GM19043 (cell line): ENCODE results near the gene AP5B1.

Source experiments
- ATAC-seq: cut with Tn5 transposase; IDR thresholded peaks from one replicate; pipeline ENCODE4 v1.9.1; 2021; ENCODE audit warnings: low read depth; ENCODE audit not compliant: unreplicated experiment

Gene AP5B1

GRCh38 chr11:65780770-65781151 is at the start of gene AP5B1:
Gene AP5B1 (minus strand): TSS chr11:65780976. CDS start chr11:65780591, 385 bp downstream.
- ATAC-seq = peak; percentile 44

GRCh38 chr11:65829459-65829858 is 48.7 kb upstream of the AP5B1 start:
- no peak for ATAC-seq

- no peak for ATAC-seq
Measured at GRCh38 chr11:65826984-65827735, 46.4 kb upstream of the AP5B1 start.

- ATAC-seq = no peak
Measured at GRCh38 chr11:65822776-65823528, 42.2 kb upstream of the AP5B1 start.

GRCh38 chr11:65821107-65821506 is 40.3 kb upstream of the AP5B1 start:
- ATAC-seq = no peak

- peak; percentile 58 for ATAC-seq
Measured at GRCh38 chr11:65817835-65818680, 37.3 kb upstream of the AP5B1 start.

GRCh38 chr11:65817312-65817834 is 36.6 kb upstream of the AP5B1 start:
- no peak for ATAC-seq

GRCh38 chr11:65816696-65817095 is 35.9 kb upstream of the AP5B1 start:
- ATAC-seq = no peak

- no peak for ATAC-seq
Measured at GRCh38 chr11:65814986-65815565, 34.3 kb upstream of the AP5B1 start.

GRCh38 chr11:65814131-65814985 is 33.6 kb upstream of the AP5B1 start:
- no peak for ATAC-seq

GRCh38 chr11:65811764-65812475 is 31.1 kb upstream of the AP5B1 start:
- ATAC-seq = no peak

- no peak for ATAC-seq
Measured at GRCh38 chr11:65810046-65810868, 29.5 kb upstream of the AP5B1 start.

GRCh38 chr11:65809496-65809895 is 28.7 kb upstream of the AP5B1 start:
- ATAC-seq = no peak

GRCh38 chr11:65808744-65809341 is 28.1 kb upstream of the AP5B1 start:
- ATAC-seq = no peak

GRCh38 chr11:65806979-65807378 is 26.2 kb upstream of the AP5B1 start:
- ATAC-seq = no peak

- no peak for ATAC-seq
Measured at GRCh38 chr11:65803797-65804492, 23.2 kb upstream of the AP5B1 start.

- ATAC-seq = peak; percentile 66
Measured at GRCh38 chr11:65802841-65803240, 22.1 kb upstream of the AP5B1 start.
